Erythroblast (primary cell): ENCODE measurements around the gene TOMM7.

Experiments
- GATA1 ChIP-seq: IDR thresholded peaks from 2 replicates; pipeline ENCODE4 v1.6.1; 2011; ENCODE audit warnings: low read depth, mild to moderate bottlenecking, control low read depth, low read length, moderate library complexity
- POLR2A ChIP-seq: IDR thresholded peaks from 2 replicates; pipeline ENCODE4 v1.6.1; 2011; ENCODE audit warnings: mild to moderate bottlenecking, low read length

DNA sequence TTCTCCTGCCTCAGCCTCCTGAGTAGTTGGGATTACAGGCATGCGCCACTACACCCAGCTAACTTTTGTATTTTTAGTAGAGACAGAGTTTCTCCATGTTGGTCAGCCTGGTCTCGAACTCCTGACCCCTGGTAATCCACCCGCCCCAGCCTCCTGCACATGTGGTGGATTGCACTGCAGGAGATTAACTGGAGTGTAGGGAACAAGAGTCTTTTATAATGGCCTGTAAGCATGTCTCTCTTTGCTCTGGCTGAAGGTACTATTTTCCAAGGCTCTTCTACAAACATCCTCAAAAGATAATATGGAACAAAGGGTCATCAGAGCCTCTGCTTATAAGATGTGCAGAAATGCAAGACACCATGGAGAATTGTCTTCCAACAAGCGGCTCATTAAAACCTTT is 3.2 kb downstream of the TOMM7 start:
- TF ChIP-seq POLR2A = no peak
- TF ChIP-seq GATA1 = no peak
